NCI-H2227 (cell line): ENCODE measurements around the gene SLC30A5.
A peak's percentile ranks its signal among the peaks of the same experiment; 100 is the strongest.

ENCODE experiments used
- DNase-seq: peaks from one replicate; lab custom pipeline; 2025; ENCODE audit not compliant: unreplicated experiment; lab: John Stamatoyannopoulos, UW

SLC30A5 gene

GRCh38 chr5:69166686-69167492 lies 73.1 kb downstream of the SLC30A5 start, which contains the start of gene CCNB1:
Gene CCNB1, plus strand, starts transcription at chr5:69167150. Its CDS starts 113 bp downstream, at chr5:69167263.
- DNase-seq = peak; percentile 98

- peak; percentile 2 for DNase-seq
Observed at GRCh38 chr5:69167493-69167855, 73.7 kb downstream of the SLC30A5 start.

- no peak for DNase-seq
Observed at GRCh38 chr5:69167929-69168328, 74.1 kb downstream of the SLC30A5 start.

GRCh38 chr5:69170495-69170894 lies 76.7 kb downstream of the SLC30A5 start:
- no peak for DNase-seq

GRCh38 chr5:69170969-69171368 lies 77.2 kb downstream of the SLC30A5 start:
- no peak for DNase-seq
